Putamen (tissue), 1 donor: ENCODE results near the gene GARNL3.

Experiments used
- DNase-seq: peaks from one replicate; pipeline ENCODE4 v3.0.0-alpha.2; 2016; ENCODE audit warnings: low spot score

GARNL3 gene

DNA sequence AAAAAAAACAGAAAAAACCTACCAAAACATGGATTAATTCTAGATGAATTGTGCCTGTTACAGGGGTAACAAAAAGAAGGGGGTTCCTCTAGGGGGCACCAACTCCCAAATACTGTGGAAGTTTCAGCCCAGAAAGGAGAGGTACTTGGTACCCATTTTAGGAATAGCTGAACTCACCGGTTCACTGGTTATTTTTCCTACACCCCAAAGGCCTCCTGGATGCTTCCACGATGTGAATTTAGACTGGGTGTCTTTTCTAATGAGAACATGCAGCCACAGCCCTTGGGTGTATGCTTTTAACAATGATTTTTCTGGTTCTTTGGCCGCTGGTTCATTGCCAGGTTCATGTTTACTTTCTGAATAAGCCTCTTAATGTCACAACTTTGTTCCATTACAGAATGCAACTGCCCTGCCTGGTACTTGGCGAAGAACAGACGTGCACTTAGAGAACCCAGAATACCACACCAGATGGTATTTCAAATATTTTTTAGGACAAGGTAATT lies 46.7 kb downstream of the GARNL3 start:
- no peak for DNase-seq

DNA sequence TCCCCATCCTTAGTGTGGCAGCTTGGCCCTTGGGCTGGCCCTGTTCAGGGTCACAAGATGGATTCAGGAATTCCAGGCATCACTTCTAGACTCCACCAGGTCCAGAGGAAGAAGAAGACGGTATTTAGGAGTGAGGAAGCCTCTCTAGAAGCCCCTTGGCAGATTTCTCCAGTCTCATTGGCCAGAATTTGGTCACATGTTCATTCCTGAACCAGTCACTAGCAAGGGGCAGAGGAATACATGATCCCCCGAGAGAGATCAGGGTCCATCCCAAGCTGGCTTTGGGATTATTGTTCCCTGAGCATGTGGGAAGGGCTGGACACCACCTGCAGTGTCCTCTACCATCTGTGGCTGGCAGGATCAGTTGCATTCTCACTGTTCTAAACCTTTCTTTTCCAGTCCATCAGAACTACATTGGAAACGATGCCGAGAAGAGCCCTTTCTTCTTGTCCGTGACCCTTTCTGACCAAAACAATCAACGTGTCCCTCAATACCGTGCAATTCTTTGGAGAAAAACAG lies 48.5 kb downstream of the GARNL3 start:
- DNase-seq = no peak

DNA sequence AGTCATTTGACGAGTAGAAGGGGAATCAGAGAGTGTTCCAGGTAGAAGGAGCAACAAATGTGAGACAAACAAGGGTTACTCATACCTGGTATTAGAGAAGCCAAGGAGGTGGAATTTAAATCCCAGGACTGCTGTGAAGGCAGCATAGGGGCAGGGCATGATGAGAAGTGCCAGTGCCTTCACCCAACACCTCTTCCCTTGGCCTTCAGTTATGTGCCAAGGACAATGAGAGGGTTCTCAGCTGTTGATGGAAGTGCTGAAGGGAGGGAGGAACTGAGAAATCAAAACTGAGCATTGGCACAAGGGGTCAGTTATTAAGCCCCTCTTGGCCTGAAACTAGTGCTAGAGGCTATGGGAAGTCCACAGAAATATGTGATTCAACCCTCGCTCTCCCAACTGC lies 50.3 kb downstream of the GARNL3 start:
- DNase-seq = no peak

DNA sequence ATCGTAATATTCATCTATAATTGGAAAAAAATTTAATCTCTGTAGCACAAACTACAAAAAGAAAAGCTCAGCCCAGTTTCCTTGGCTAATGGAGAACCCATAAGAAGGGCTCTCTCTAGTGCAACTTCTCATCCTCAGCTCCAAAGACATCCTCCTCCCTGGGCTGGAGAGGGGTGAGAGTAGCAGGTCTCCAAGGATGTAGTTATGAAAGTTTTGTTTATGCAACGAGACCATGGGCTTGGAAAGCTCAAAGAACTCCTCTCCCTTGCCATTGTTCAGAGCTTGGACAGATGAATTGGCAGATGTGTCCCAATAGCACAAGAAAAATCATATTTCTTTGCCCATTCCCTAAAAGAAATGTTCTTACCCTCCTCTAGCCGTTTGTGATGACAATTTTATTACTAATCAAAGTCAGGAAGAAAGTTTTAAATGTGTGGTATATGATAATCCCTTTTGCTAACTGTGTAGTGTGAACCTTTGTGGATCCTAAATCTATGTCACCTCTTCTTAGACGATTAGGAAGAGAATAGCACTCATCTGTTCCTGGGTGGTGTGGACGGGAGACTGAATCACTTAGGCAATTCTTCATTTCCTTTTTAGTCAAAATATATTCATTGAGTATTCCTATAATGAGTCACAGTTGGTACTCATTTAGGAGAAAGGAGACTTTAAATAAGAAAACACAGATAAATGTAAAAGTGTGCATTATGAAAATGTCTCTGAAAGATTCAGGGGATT lies 52.2 kb downstream of the GARNL3 start:
- no peak for DNase-seq

DNA sequence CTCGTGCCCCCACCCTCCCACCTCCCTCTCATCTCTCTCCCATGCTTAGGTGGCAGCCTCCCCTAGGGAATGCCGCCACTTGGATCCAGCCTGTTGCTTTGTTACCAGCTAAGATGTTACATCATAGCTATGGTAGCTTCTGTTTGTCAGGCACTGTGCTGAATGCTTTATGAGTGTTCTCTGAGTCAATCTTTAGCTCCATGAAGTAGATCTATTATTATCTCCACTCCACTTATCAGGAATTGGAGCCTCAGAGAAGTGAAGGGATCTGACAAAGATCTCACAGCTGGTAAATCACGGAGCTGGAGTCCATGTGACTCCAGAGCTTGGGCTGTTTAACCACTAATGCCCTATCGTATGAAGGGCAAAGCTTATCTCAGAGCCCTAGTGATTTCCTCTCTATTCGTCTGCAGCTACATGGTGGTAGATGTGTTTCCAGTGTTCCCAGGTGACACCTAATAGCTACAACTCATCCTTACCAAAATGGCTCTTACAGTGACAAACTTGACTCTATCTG lies 54.1 kb downstream of the GARNL3 start:
- no peak for DNase-seq

DNA sequence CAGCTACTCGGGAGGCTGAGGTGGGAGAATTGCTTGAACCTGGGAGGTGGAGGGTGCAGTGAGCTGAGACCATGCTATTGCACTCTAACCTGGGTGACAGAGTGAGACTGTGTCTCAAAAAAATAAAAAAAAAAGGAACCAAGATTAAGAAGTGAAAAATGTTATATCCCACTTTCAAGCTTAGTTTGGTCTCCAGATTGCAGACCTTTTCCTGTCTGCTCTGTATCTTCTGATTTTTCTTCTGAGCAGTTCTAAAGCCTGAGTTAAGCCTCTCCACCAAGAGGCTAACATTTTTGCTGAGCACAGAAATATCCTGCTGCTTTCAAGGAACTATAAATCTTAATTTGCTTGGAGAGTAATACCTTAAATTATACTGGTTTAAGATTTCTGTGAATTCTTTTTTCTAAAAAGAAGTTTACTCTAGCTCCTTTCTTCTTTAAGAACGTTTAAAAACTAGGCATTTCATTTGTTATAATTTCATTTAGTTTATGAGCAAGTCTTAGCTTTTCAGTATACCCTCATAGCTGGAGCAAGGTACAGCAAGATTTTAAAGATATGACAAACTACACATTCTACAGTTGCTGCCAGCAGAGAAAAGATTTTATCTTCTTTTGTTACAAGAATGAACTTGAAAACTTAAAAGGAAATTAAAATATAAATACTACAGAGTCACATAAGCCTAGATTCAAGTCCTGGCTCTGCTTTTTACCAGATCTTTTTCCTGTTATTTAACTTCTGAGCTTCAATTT lies 55.0 kb downstream of the GARNL3 start:
- no peak for DNase-seq

DNA sequence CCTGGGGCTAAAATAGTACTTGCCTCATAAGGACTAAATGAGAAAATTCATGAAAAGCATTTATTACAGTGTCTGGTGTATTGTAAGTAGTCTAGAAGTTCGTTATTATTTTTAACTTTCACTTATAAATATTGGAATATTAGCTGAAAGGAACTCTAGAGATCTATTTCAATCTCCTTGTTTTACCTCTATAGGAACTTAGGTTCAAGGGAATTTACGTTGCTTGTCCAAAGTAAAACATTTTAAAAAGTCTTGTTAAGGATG lies 55.5 kb downstream of the GARNL3 start:
- DNase-seq = no peak

DNA sequence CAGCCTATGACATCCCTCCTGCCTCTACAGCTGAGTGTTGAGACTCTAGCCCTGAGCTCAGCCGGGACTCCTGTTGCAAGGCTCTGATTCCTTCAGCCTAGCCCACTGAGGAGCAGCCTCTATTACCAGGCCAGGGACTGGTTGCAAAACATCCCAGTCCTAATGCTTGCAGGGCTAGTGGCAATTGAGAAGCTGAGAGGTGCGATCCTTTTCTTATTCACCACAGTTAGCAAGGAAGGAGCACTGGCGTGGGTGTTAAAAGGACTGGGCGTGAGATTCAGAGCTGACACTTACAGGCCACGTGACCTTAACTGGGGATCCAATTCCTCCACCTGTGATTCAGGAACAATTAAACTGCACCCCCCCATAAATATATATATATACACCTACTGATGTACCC lies 58.8 kb downstream of the GARNL3 start:
- DNase-seq = no peak

DNA sequence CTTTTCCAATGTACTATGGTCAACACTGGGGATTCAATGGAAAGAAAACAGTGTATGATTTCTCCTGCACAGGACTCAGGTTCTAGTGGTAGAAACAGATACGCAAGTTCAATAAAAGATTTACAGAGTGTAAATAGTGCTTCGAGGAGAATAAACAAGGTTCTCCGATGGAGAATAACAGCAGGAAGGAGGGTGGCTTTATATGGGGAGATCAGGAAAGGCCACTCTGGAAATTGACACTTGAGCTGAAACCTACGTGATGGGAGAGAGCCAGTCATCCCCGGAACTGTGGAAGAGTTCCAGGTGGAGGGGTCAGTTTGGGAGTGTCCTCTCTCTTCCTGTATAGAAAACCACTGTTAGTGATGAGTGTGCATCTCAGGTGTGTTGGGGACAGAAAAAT lies 65.9 kb downstream of the GARNL3 start:
- DNase-seq = no peak

DNA sequence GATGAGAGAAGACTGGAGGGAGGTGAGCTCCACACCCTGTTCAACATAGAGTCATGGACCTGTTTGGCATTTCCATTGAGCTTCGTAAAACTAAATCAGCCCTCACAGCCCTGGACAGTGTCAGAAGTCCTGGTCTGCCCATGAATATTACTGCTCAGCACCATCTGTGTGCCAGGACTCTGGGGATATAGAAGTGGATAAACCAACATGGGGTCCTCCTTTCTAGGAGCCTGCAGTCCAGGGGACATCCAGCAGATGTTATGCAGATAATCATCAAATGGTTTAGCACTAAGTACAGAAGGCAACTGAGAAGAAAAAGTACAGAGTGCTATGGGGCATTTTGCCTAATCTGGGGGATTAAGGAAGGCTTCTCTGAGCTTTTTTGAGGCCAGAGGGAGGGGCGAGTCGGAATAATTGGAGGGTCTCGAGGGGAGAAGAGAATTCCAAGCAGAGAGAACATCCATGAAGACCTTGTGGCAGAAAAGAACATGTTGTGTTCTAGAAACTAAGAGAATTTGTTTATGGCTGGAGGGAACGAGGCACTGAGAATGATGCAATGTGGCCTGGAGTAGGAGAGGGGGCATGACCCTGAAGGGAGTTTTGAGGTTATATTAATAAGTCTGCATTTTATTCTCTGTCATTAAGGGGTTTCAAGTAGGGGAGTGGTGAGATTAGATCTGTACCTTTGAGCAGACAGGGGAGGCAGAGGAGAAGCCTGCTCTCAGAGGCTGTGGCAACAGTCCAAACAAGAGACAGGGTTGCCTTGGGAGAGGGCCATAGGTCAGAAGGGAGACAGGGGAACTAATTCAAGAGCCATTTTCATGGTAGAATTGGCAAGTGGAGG lies 68.9 kb downstream of the GARNL3 start:
- no peak for DNase-seq

DNA sequence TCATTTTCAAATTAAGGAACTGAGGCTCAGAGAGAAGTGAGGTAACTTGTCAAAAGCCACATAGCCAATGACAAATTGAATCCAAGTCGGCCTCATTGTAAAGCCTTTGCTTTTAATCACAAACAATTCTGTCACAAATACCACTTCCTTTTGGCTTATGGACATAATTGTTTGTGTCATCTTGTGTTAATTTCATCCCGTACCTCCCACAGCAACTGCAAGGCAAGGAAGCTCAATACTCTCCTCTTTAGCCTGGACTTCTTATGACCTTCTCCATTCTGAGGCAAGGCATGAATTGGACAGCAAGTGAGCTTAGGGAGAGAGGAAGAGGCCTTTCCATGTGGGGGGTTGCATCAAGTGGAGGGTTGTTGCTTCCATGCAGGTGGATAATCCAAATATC lies 70.2 kb downstream of the GARNL3 start:
- no peak for DNase-seq

DNA sequence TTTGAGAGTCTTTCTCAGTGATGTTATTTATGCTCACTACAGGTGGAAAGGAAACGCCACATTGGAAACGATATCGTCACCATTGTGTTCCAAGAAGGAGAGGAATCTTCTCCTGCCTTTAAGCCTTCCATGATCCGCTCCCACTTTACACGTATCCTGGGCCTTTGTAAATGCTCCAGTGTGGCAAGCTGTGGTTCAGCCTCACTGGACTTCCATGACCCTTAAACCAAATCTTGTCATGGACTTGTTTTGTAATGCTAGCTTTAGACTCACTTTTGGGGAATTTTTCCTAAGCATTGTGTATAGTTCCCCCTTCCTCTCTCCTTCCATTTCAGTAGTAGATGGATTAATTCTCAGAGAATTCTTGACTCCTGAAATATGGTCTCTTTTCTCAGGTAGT lies 71.5 kb downstream of the GARNL3 start:
- DNase-seq = no peak

DNA sequence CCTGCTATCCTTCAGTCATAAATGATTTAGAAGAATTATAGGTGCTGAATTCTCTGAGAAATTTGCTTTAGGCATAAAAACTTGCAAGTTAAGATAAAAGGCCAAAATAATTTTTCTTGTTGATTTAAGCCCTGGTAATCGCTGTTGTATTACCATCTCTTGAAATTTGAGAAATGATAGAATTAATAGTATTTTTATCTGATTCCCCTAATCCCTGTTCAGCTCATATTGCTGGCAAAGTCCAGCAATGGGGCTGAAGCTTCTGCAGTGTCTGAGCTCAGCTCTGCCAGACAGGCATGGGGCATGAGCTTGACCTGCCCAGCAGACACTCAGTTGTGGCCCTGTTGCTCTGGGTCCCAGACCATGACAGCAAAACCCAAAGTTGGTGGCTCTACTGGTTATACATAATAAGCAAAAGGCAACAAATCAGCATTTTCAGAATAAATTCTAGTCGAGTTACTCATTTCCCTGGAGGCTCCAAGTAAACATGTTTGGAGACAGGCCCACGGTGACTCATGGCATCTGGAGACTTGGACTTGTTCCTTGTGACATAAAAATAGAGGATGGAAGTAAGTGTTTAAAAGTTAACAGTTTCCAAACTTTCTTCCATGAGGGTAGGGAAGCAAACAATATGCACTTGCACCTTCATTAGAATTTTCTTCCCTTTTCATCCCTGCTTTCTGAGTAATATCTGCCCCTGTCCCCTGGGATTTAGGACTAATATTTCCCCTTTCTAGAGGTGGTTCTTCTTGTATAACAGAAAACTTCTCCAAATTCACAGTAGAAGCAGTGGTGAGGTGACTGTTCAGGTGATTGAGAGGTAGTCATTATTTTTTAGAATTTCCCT lies 72.2 kb downstream of the GARNL3 start:
- peak; percentile 25 for DNase-seq

DNA sequence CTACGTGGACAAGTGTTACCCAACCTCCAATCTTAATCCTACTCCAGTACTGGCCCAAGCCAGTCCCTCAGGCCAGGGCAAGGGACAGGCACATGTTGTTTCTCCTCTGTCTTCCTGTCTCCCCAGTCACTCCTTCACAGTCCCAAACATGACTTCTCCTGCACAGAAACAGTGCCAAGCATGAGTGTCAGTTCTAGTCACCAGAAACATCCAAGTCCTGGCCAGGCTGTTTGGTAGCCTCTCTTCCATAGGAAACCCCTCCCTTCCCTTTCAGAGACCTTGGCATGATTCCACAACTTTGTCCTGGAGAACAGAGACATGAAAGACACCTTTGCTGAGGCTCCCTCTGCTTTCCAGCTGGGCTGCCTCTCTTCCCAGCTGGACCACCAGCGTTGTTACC lies 76.1 kb downstream of the GARNL3 start:
- DNase-seq = no peak

DNA sequence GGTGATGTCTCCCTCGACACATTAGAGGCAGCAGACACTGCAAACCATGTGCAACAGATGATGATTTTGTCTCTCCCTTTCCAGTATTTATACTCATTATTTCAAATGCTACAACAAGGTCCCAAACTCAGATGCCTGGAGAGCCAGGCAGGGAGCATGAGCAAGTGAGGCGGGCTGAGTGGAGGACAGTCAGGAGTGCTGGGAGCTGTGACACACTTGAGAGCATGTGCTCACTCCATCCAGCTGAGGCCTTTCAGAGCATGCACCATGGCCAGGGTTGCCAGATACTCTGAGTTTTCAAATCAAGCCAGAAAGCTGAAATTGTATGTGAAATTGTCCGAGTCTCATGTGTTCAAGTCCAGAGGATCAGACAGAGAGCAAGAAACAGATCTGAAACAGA lies 76.6 kb downstream of the GARNL3 start:
- DNase-seq = no peak

DNA sequence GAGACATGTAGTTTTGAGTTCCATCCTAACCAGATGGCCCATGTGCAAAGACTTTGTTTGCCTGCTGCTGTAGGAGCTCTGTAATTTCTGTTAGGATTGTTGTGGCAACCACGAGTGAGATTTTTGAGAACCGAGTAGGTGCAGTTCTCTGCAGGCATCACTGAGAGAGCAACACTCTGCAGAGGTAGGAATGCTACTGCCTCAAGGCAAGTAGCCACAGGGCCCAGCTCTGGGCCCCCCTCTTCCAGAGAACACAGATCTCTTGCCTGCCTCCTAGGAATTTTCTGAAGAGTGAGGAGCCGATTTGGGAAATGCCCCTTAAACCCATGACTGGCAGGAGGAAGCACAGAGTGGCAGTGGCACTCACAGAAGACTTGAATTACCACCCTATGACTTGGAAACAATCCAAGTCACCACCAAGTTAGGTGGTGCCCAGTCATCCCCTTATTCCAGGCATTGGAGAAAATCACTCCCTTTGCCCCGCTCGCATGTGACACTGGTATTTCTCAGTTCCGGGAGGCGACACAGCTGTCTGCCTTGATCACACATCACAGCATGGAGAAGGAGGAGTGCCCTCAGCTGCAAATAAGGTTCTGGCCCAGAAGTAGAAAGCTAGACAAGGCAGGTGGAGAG lies 79.9 kb downstream of the GARNL3 start:
- DNase-seq = no peak

DNA sequence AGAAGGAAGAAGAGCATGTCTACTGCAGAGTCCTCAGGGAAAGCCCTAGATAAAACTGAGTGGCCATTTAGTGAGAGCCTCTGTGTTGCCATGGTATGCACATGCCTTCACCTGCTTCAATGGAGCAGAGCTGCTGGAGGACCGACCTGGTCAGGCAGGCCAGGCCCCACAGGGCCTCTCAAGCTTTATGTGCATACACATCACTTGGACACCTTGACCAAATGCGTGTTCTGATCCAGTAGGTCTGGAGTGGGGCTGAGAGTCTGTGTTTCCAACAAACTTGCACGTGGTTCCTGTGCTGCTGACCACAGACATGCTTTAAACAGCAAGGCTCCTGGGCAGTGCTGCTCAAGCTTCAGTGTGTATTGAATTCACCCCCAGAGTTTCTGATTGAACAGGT lies 81.0 kb downstream of the GARNL3 start:
- no peak for DNase-seq

DNA sequence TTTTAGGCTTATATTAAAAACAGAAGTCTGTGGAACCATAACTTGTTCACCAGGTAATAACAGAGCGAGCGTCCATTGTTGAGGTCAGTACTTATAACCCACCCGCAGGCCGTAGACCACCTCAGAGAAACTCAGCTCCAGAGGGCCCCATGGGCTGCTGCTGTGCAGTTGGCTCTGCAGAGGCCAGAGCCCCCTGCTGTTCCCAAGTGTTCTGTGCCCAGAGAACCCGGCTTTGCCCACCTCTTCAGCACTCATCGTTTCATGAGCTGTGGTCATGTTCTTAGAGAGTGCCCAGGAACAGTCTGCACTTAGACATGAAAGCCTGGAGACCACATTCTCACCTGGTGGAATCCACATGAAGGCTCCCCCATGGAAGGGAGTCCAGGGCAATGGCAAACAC lies 82.0 kb downstream of the GARNL3 start:
- no peak for DNase-seq

DNA sequence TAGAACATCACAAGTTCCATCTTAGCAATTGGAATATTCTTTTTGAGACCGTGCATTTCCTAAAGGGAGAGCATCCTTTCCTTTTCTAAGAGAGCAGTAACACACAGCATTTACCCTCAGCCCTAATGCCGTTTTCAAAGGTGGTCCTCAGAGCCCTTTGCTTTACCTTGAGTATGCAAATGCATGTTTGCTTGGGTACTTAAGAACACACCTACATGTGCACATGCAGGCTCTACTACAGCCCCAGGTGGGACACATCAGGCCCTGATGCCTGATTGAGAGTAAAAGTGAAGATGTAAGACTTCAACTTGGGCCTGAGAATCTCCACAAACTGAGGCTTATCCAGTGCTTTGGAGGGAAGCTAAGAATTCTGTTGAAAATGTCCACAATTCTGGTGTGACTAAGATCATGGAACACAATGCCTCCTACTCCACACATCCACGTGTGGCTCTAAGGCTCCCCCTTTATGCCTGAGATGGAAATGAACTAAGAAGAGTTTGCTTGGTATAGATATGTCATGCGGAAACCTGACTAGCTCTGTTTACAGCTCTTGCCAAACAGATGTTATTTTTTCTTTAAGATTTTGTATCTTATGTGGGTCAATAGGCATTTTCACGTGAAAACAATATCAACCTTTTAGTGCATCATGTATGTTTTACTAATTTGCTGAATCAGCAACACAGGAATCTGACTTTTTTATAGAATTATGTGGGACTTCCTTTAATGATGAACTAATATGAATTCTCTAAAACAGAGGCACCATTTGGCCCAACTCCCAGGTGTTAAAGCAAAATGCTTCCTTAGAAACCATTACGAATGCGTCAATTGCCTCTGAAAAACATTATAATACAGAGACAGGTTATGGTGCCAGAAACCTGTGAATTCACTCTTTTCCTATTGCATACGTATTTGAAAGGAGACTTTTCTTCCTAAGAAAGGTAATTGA lies 83.5 kb downstream of the GARNL3 start:
- DNase-seq = no peak
